Choroid plexus epithelial cell (primary cell): ENCODE data around the gene CYB5B.

Source experiments
- DNase-seq: peaks from one replicate; pipeline ENCODE4 v3.0.0-alpha.2; 2010; ENCODE audit warnings: low read depth
- H3K4me3 ChIP-seq: 2 replicates; pipeline ENCODE4 v1.5.1; 2011; ENCODE audit warnings: low read depth, mild to moderate bottlenecking, control low read depth, low read length, moderate library complexity
- CTCF ChIP-seq: conservative IDR thresholded peaks from 2 replicates; pipeline ENCODE4 v1.5.1; 2011; ENCODE audit warnings: low read depth, mild to moderate bottlenecking, control low read depth, inconsistent platforms, low read length, moderate library complexity

CYB5B gene

GRCh38 chr16:69514356-69514755 is 89.9 kb downstream of the CYB5B start:
- no peak for DNase-seq
- no peak overlapping the region for H3K4me3 ChIP-seq
- TF ChIP-seq CTCF, result no peak
